GM21717 (cell line): ENCODE measurements around the gene BAIAP2.

ENCODE experiments used
- ATAC-seq: cut with Tn5 transposase; IDR thresholded peaks from one replicate; pipeline ENCODE4 v1.9.1; 2021; ENCODE audit warnings: mild to moderate bottlenecking, moderate library complexity; ENCODE audit not compliant: unreplicated experiment

Gene BAIAP2

DNA sequence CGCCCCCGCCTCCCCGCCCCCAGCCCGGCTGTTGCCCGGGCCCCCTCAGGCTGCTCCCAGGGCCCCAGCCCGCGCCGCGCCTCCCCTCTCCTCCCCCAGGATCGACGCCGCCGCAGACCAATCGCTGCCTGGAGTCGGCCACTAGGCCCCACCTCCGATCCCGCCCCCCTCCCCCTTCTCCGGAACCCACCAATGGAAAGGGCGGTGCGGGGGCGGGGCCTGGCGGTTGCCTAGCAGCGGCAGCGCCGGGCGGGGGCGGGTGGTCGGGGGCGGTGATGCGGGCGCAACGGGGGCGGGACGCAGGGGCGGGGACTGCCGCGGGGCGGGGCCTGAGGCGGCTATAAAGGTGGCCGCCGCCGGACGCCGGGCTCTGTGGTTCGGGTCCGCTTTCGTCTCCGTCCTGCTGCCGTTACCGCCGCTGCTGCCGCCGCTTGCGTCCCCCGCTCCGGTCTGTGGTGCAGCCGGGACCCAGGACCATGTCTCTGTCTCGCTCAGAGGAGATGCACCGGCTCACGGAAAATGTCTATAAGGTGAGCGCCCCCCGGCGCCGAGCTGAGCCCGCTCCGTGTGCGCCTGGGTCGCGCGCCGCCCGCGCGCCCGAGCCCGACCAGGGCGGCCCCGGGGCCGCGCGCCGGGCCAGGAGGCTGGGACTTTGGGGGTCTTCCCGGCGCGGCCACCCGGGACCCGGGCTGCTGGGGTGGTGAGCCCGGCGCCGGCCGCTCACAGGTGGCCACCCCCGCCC is at the start of gene BAIAP2:
Gene BAIAP2, plus strand, starts transcription at position 373 of the 742 bp plus-strand sequence. Its CDS starts 104 bp downstream, at position 477.
- peak; percentile 60 for ATAC-seq

GRCh38 chr17:80986046-80986445 is 48.9 kb upstream of the BAIAP2 start:
- ATAC-seq = no peak

DNA sequence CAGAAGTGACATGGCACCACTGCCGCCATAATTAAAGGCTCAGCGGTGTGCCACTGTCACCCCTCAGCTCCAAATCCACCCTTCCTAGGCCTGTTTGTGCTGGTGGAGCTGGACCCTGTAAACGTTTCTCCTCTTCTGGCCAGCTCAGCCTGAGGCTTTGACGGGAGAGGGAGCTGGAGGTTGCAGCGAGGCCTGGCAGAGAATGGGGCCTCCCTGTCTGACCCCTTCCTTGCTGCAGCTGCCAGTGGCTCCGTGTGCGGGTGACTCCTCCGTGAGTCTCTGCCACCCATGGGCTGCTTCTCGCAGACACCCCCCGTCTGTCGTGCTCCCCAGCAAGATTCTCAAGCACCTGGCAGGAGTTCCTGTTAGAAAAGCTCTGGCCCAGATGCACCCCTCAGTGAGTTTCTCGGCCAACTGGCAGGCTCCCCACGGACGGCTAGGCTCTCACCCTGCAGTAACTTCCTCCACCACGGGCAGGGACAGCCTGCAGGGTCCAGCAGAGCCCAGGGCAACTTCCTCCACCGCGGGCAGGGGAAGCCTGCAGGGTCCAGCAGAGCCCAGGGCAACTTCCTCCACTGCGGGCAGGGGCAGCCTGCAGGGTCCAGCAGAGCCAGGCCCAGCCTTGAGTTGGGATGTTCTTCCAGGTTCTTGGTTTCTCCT is 48.0 kb upstream of the BAIAP2 start:
- no peak for ATAC-seq

- ATAC-seq = no peak
Observed at GRCh38 chr17:80987941-80988461, 47.0 kb upstream of the BAIAP2 start.

DNA sequence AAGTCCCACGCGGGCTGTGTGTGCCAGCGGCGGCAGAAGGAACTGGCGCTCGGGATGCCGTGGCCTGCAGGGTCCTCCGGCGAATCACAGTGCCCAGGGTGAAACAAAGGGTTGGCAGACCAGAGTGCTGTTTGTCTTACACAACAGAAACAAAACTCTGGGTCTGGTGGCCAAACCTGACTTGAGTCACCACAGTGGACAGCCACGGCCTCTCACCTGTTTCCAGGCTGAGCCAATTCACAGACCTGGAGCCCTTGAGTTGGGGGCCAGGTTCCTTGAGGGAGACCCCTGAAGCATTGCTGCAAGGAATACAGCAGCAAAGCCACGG is 45.4 kb upstream of the BAIAP2 start:
- no peak for ATAC-seq

- no peak for ATAC-seq
Observed at GRCh38 chr17:80990921-80991644, 43.9 kb upstream of the BAIAP2 start.

- ATAC-seq = no peak
Observed at GRCh38 chr17:80991645-80992076, 43.3 kb upstream of the BAIAP2 start, which contains the start of gene CHMP6. CHMP6 (plus strand) TSS chr17:80991841; CDS start chr17:80991919, 78 bp downstream.

- no peak for ATAC-seq
Observed at GRCh38 chr17:80992077-80992947, 42.6 kb upstream of the BAIAP2 start.

DNA sequence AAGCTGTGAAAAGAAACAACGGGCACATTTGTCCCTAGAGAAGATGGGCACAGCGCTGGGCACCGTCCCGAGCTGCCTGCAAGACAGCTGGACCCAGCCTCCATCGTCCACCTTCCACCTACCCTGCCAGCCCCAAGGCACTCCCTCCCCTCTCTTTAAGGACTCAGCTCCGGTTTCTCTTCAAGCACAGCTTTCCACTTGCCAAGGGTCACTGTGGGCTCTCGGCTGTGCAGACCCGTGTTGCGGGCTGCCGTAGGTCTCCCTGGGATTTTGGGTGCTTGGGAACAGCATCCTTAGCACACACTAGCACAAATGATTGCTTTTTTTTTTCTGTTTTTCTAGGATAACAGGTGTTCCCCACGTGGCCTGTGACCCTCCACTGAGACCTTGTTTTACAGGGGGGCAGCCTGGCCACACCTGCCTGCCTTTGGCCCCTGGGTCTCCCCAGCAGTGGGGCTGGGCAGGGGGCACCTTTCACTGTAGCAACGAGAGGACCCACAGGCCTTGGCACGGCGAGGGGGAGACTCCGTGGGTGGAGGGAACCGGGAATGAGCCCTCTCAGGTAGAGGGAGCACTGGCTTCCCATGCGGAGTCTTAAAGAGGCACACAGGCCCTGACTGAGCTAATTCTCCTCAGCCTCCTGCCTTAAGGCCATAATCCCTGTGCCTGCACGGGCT is 41.9 kb upstream of the BAIAP2 start:
- ATAC-seq = no peak

DNA sequence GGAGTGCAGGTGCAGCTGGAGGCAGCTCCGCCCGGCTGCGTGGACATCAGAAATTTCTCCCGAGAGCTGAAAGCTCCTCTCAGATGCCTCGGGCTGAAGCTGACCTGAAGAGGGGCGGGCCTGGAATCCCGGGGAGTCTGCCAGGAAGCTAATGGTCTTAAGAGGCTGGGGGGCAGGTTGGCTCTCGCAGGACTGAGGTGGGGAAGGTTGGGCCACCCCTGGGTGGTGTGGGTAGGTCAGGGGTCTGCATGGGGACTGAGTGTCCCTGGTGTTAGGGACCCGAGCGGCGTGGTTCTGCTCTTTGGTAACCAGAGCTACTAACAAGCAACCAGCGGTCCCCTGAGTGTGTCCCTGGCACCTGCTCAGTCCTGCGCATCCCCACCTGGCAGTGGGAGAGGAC is 39.8 kb upstream of the BAIAP2 start:
- no peak for ATAC-seq

- ATAC-seq = no peak
Observed at GRCh38 chr17:80996422-80997305, 38.3 kb upstream of the BAIAP2 start.

DNA sequence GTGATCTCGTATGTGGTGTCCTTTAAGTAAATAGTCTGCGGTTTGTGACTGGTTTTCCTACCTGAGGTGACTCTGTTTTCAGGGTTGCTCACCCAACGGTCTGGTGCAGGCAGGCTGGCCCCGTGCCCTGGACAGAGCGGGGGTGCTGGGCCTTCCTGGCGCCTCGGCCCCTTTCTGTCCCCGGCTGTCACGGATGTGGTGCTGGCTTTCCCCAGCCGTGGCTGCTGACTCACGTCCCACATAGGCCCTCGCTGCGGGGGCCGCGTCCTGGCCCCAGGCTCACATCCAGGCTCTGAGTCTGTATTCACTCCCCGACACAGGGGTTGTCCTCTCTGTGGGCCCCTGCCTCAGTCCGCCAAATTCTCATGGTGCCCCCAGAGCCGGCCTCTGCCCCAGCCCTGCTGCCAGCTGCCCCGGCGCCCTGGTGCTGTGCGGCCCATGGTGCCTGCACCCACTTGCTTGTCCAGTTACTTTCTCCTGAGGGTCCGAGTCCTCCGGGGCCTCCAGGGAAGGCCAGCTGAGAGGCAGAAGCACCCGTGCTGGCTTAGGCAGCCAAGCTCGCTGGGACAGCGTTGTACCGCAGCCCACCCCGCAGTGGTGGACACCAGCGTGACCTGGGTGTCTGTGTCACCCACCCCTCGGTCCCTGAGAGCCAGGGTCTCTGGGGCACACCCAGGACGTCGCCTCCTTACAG is 37.4 kb upstream of the BAIAP2 start:
- no peak for ATAC-seq

DNA sequence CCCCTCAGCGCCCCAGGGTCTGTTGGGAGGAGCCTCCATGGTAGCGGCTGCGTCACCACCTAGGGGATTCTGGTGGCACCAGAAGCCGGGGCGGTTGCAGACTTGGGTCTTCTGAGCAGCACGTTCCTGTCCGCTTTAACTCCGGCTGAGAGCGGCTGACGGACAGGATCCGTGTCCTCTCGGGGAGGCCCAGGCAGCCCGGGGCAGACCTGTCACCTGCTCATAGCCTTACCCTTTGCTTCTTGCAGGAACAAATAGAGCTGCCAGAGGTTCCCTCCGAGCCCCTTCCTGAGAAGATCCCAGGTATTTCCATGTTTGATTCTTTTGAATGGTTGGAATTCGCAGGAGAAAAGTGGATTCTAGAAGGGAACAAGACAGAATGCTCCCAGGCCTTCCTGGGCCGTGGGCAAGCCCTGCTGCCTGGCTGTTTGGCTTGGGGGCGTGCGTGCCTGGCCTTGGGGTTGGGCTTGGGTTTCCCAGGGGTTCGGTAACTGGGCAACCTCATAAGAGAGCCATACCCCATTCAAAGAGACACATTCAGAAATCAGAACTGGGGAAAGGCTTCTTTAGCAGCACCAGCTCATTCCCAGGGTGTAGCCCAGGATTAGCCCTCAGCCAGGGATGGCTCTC is 36.7 kb upstream of the BAIAP2 start:
- no peak for ATAC-seq

DNA sequence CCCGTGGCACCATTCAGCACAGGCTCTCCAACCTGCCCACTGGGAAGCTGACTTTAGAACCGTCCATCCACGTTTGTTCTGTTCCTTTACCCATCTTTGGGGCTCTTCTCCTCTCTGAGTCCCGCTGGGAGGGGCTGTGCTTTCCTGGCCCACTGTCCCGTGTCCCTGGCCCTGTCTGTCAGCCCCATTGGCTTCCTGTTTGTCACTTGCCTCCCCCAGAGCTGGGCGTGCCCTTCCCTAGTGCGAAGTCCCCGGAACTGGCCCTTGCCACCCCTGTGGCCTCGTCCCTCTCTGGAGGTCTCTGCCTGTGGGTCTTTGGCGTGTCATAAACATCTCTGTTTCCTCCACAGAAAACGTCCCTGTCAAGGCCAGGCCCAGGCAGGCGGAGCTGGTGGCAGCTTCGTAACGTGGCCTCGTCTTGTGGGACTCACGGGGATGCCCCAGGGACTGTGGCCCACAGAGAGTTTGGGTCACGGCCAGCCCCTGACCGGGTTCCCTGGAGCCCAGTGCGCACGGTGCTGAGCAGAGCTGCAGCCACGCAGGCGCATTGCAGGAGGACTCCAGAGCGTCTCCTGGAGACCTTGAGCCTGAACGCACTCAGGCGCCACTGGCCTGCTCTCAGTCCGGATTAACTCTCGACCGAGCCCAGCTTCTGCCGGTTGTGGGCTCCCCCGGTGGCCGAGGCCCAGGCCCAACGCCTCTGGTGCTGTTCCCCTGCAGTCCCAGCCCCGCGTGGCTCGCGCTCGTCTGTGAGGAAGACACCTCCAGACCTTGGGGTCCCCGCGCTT is 36.0 kb upstream of the BAIAP2 start:
- ATAC-seq = no peak

GRCh38 chr17:80999536-81000333 is 35.2 kb upstream of the BAIAP2 start:
- ATAC-seq = no peak

DNA sequence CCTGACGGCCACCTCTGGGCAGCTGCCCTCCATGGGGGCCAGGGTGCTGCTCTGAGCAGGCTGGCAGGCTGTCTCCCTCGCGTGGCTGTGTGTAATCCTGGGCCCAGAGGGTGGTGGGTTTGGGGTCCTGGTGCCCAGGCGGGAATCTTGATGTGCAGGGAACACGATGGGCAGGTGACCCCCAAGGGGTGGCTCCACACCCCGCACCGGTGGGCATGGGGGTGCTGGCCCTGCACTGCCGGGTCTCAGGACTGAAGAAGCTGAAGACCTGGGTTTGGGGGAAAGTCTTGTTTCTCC is 34.7 kb upstream of the BAIAP2 start:
- ATAC-seq = no peak
